ENCODE data around the gene PDZD4. TPM values are rescaled to one million over a fixed set of nuclear protein-coding genes. Genes with fewer than 3 reads are reported as not detected.

The PDZD4 gene
- total and polyA plus RNA-seq, 2 experiments from 2014 or later, result not detected

DNA sequence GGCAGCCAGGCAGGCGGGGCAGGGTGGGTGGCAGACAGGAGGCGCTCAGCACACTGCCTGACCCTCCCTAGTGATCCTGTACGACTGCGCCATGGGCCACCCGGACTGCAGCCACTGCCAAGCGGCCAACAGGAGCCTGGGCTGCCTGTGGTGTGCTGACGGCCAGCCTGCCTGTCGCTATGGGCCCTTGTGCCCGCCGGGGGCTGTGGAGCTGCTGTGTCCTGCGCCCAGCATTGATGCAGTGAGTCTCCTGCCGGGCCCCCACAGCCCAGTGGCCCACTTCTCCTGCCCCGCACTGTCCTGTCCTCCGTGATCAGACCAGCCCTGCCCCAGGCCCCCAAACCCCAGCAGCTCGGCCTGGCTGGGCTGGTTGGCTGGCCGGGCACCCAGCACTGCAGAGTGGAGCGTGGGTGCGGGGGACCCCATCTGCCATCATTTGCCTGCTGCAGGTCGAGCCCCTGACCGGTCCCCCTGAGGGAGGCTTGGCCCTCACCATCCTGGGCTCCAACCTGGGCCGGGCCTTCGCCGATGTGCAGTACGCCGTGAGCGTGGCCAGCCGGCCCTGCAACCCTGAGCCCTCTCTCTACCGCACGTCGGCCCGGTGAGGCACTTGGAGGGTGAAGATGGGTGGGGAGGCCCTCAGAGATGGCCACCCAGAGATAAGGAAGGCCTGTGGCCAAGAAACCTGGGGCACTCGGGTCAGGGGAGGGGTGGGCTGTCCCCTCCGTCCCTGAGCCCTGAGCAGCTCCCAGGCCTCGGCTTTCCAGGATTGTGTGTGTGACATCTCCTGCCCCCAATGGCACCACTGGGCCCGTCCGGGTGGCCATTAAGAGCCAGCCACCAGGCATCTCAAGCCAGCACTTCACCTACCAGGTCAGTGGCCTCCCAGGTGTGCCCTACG lies 58.7 kb downstream of the PDZD4 start:
- TF ChIP-seq EZH2 (IDR thresholded peaks at IDR 0.05; ENCODE audit: insufficient read depth, poor library complexity, severe bottlenecking), result no peak
- TF ChIP-seq EZH2phosphoT487 (IDR thresholded peaks at IDR 0.05; ENCODE audit: insufficient read depth, low read depth), result no peak
- H3K36me3 ChIP-seq (ENCODE audit: low read depth), result no peaks in the 10 kb centered on the region
- H2AFZ ChIP-seq, result no peak overlapping the region
- H3K9me3 ChIP-seq (ENCODE audit: low read depth), result no peaks in the 10 kb centered on the region
- no peak for DNase-seq
- no peaks in the 10 kb centered on the region for H3K27me3 ChIP-seq (replicated peaks; ENCODE audit: insufficient read depth)
- peaks cover 3% of the 10 kb centered on the region; the same call in 1 of the 2 replicates for H3K4me1 ChIP-seq (ENCODE audit: insufficient read depth)
- in situ Hi-C loops (cut with MboI), result no loop called here
- H3K27ac ChIP-seq, result no peak overlapping the region
- H3K4me2 ChIP-seq (ENCODE audit: unreplicated experiment), result no peak overlapping the region
- H3K79me2 ChIP-seq (ENCODE audit: insufficient read depth), result no peaks in the 10 kb centered on the region
- no peaks in the 10 kb centered on the region for H4K20me1 ChIP-seq (ENCODE audit: insufficient read depth)
- H3K4me3 ChIP-seq, result no peak overlapping the region
- WGBS, 2 experiments (ENCODE audit: low coverage in 1 of 2, low lambda C conversion rate in 2 of 2, missing lambda C conversion rate in 2 of 2), result 87 to 97% methylated on average over 7 to 16 of the region's 37 CpGs
- no peaks in the 10 kb centered on the region for H3K9me2 ChIP-seq (ENCODE audit: insufficient read depth)
- H3K9ac ChIP-seq, result no peak overlapping the region
- no peaks in the 10 kb centered on the region for H3F3A ChIP-seq (ENCODE audit: insufficient read depth)

DNA sequence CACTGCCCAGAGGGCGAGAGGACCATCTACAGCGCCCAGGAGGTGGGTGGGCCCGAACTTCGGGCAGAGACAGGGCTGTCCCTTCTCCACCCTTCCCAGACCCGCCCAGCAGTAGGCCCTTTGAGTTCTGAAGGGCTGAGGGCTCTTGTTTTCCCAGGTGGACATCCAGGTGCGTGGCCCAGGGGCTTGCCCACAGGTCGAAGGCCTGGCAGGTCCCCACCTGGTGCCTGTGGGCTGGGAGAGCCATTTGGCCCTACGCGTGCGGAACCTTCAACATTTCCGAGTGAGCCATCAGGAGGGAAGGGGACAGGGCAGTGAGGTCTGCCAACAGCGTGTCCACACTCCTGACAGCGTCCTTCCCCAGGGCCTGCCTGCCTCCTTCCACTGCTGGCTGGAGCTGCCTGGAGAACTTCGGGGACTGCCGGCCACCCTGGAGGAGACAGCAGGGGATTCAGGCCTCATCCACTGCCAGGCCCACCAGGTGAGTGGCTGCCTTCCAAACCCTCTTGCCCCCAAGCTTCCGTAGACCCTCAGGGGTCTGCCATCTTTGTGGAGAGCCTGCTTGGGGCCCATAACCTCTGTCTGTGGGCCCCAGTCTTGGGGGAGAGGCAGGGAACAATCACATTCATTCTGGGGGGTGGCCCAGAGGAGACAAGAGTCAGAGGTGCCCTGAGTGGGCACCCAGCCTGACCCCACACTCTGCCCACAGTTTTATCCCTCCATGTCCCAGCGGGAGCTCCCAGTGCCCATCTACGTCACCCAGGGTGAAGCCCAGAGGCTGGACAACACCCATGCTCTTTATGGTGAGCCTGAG lies 59.5 kb downstream of the PDZD4 start:
- Histone ChIP-seq H4K20me1 (ENCODE audit: insufficient read depth) (no peaks in the 10 kb centered on the region), H3K27me3 (replicated peaks; ENCODE audit: insufficient read depth) (no peaks in the 10 kb centered on the region), H3K4me1 (ENCODE audit: insufficient read depth) (peaks cover 5% of the 10 kb centered on the region; the same call in 1 of the 2 replicates), H3K4me2 (ENCODE audit: unreplicated experiment) (no peak overlapping the region), H3K79me2 (ENCODE audit: insufficient read depth) (no peaks in the 10 kb centered on the region), H3K4me3 (no peak overlapping the region), H3K36me3 (ENCODE audit: low read depth) (no peaks in the 10 kb centered on the region), H3K9me3 (ENCODE audit: low read depth) (no peaks in the 10 kb centered on the region), H3K9ac (no peak overlapping the region), H3K27ac (no peak overlapping the region), H3F3A (ENCODE audit: insufficient read depth) (no peaks in the 10 kb centered on the region), H2AFZ (no peak overlapping the region), H3K9me2 (ENCODE audit: insufficient read depth) (no peaks in the 10 kb centered on the region)
- DNase-seq, result no peak
- in situ Hi-C loops (cut with MboI), result no loop called here
- WGBS, 2 experiments (ENCODE audit: low coverage in 1 of 2, low lambda C conversion rate in 2 of 2, missing lambda C conversion rate in 2 of 2), result 94 to 100% methylated on average over 9 to 15 of the region's 18 CpGs
- TF ChIP-seq EZH2 (IDR thresholded peaks at IDR 0.05; ENCODE audit: insufficient read depth, poor library complexity, severe bottlenecking) (no peak), EZH2phosphoT487 (IDR thresholded peaks at IDR 0.05; ENCODE audit: insufficient read depth, low read depth) (no peak)

DNA sequence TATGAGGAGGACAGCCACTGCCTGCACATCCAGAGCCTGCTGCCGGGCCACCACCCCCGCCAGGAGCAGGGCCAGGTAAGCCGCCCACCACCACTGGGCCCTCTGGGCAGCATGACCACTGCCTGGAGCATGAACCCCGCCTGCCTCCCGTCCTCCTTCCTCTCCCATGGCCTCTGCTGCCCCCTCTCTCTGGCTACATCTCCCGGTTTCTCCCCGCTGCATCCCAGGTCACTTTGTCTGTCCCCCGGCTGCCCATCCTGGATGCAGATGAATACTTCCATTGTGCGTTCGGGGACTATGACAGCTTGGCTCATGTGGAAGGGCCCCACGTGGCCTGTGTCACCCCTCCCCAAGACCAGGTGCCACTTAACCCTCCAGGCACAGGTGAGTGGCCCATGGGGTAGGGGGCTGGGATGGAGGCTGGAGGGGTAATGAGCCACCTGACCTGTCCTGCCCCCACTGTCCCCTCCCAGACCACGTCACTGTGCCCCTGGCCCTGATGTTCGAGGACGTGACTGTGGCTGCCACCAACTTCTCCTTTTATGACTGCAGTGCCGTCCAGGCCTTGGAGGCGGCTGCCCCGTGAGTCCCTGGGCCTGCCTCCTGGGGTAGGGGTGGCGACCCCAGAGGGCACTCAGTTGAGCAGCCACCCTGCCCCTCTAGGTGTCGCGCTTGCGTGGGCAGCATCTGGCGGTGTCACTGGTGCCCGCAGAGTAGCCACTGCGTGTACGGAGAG lies 60.3 kb downstream of the PDZD4 start:
- H3K4me2 ChIP-seq (ENCODE audit: unreplicated experiment), result no peak overlapping the region
- no peak for TF ChIP-seq EZH2phosphoT487 (IDR thresholded peaks at IDR 0.05; ENCODE audit: insufficient read depth, low read depth)
- TF ChIP-seq EZH2 (IDR thresholded peaks at IDR 0.05; ENCODE audit: insufficient read depth, poor library complexity, severe bottlenecking), result no peak
- H3K4me3 ChIP-seq, result no peak overlapping the region
- H3K36me3 ChIP-seq (ENCODE audit: low read depth), result no peaks in the 10 kb centered on the region
- no peak overlapping the region for H3K27ac ChIP-seq
- peaks cover 1% of the 10 kb centered on the region; the same call in 1 of the 2 replicates for H3K79me2 ChIP-seq (ENCODE audit: insufficient read depth)
- peaks cover 5% of the 10 kb centered on the region; the same call in 1 of the 2 replicates for H3K4me1 ChIP-seq (ENCODE audit: insufficient read depth)
- no peak for DNase-seq
- no peaks in the 10 kb centered on the region for H3K9me2 ChIP-seq (ENCODE audit: insufficient read depth)
- H3K9ac ChIP-seq, result no peak overlapping the region
- H3K9me3 ChIP-seq (ENCODE audit: low read depth), result no peaks in the 10 kb centered on the region
- no peak overlapping the region for H2AFZ ChIP-seq
- H4K20me1 ChIP-seq (ENCODE audit: insufficient read depth), result no peaks in the 10 kb centered on the region
- 90% methylated on average over 18 to 19 of the region's 25 CpGs for WGBS, 2 experiments (ENCODE audit: low coverage in 1 of 2, low lambda C conversion rate in 2 of 2, missing lambda C conversion rate in 2 of 2)
- no peaks in the 10 kb centered on the region for H3K27me3 ChIP-seq (replicated peaks; ENCODE audit: insufficient read depth)
- in situ Hi-C loops (cut with MboI), result no loop called here
- no peaks in the 10 kb centered on the region for H3F3A ChIP-seq (ENCODE audit: insufficient read depth)

All from GM23248 (cell line).